ENCODE data around the gene SETD1A. TPM values are rescaled to one million over a fixed set of nuclear protein-coding genes. Genes with fewer than 3 reads are reported as not detected.

Gene SETD1A
- total RNA-seq, 2 experiments from 2014 or later: 40.1 to 41.2 TPM

- Histone ChIP-seq H3K4me1 (ENCODE audit: insufficient read depth, low read length) (no peaks in the 10 kb centered on the region), H3K9me3 (ENCODE audit: control insufficient read depth in 1 of 2, insufficient read depth in 1 of 2, low read length in 2 of 2) (no peaks in the 10 kb centered on the region), H3K27ac (ENCODE audit: low read depth in 1 of 2, low read length in 2 of 2) (no peak overlapping the region), H3K4me3 (ENCODE audit: low read length) (no peak overlapping the region), H3K36me3 (ENCODE audit: insufficient read depth, low read length) (peaks cover 75% of the 10 kb centered on the region), H3K27me3 (ENCODE audit: control insufficient read depth in 1 of 2, insufficient read depth in 2 of 2, low read length in 2 of 2) (no peaks in the 10 kb centered on the region)
- no peaks in the 10 kb centered on the region for H3K9me3 Mint-ChIP-seq
- peaks cover 70% of the 10 kb centered on the region for H3K36me3 Mint-ChIP-seq (ENCODE audit: low read depth)
- no peaks in the 10 kb centered on the region for H3K27me3 Mint-ChIP-seq
- no peak for ATAC-seq (ENCODE audit: poor library complexity)
- no peak overlapping the region for H3K4me3 Mint-ChIP-seq
- H3K4me1 Mint-ChIP-seq (ENCODE audit: low read depth): no peaks in the 10 kb centered on the region
- ChIA-PET CTCF (no interaction called here), POLR2A (no interaction called here)
- no peak for TF ChIP-seq CTCF (IDR thresholded peaks at IDR 0.05)
- no peak for DNase-seq
- no peak overlapping the region for H3K27ac Mint-ChIP-seq
- intact Hi-C loops (cut with DNase I, micrococcal nuclease): no loop called here
Measured at GRCh38 chr16:30976486-30976885, 18.9 kb downstream of the SETD1A start.

- ChIA-PET POLR2A (no interaction called here), CTCF (no interaction called here)
- Mint-ChIP-seq H3K4me3 (no peak overlapping the region), H3K27ac (no peak overlapping the region), H3K27me3 (no peaks in the 10 kb centered on the region), H3K36me3 (ENCODE audit: low read depth) (peaks cover 69% of the 10 kb centered on the region), H3K9me3 (no peaks in the 10 kb centered on the region), H3K4me1 (ENCODE audit: low read depth) (no peaks in the 10 kb centered on the region)
- peak in 2 of 14 experiments; percentile 40 to 54 for DNase-seq
- H3K27ac ChIP-seq (ENCODE audit: low read depth in 1 of 2, low read length in 2 of 2): no peak overlapping the region
- intact Hi-C loops (cut with DNase I, micrococcal nuclease): no loop called here
- ATAC-seq (ENCODE audit: poor library complexity): peak; percentile 55
- H3K4me3 ChIP-seq (ENCODE audit: low read length): no peak overlapping the region
- H3K36me3 ChIP-seq (ENCODE audit: insufficient read depth, low read length): peaks cover 70% of the 10 kb centered on the region
- H3K9me3 ChIP-seq (ENCODE audit: control insufficient read depth in 1 of 2, insufficient read depth in 1 of 2, low read length in 2 of 2): no peaks in the 10 kb centered on the region
- H3K27me3 ChIP-seq (ENCODE audit: control insufficient read depth in 1 of 2, insufficient read depth in 2 of 2, low read length in 2 of 2): no peaks in the 10 kb centered on the region
- TF ChIP-seq CTCF (IDR thresholded peaks at IDR 0.05): no peak
- H3K4me1 ChIP-seq (ENCODE audit: insufficient read depth, low read length): no peaks in the 10 kb centered on the region
Measured at GRCh38 chr16:30977502-30977901, 19.9 kb downstream of the SETD1A start.

- TF ChIP-seq CTCF (IDR thresholded peaks at IDR 0.05): no peak
- Mint-ChIP-seq H3K9me3 (no peaks in the 10 kb centered on the region), H3K4me1 (ENCODE audit: low read depth) (no peaks in the 10 kb centered on the region), H3K27me3 (no peaks in the 10 kb centered on the region), H3K27ac (no peak overlapping the region), H3K36me3 (ENCODE audit: low read depth) (peaks cover 66% of the 10 kb centered on the region), H3K4me3 (no peak overlapping the region)
- POLR2A ChIA-PET: no interaction called here
- Histone ChIP-seq H3K36me3 (ENCODE audit: insufficient read depth, low read length) (peaks cover 70% of the 10 kb centered on the region), H3K27ac (ENCODE audit: low read depth in 1 of 2, low read length in 2 of 2) (no peak overlapping the region), H3K4me1 (ENCODE audit: insufficient read depth, low read length) (peaks cover 2% of the 10 kb centered on the region), H3K9me3 (ENCODE audit: control insufficient read depth in 1 of 2, insufficient read depth in 1 of 2, low read length in 2 of 2) (no peaks in the 10 kb centered on the region), H3K27me3 (ENCODE audit: control insufficient read depth in 1 of 2, insufficient read depth in 2 of 2, low read length in 2 of 2) (no peaks in the 10 kb centered on the region), H3K4me3 (ENCODE audit: low read length) (no peak overlapping the region)
- ATAC-seq (ENCODE audit: poor library complexity) (no peak), DNase-seq (no peak)
- CTCF ChIA-PET: no interaction called here
- intact Hi-C loops (cut with DNase I, micrococcal nuclease): loop anchor here in 1 of 2 experiments (10.0 kb wide), 3 partner anchors 315 to 715 kb away; no protein-coding TSS in a partner anchor
Measured at GRCh38 chr16:30979170-30980022, 21.8 kb downstream of the SETD1A start.

All from CD4-positive, alpha-beta T cell (primary cell).